Measurements from ENCODE around the gene LAMA3. TPM values are rescaled to one million over a fixed set of nuclear protein-coding genes. Genes with fewer than 3 reads are reported as not detected.
A peak's percentile ranks its signal among the peaks of the same experiment; 100 is the strongest.

Gene LAMA3
- total RNA-seq, 1 experiment from 2014 or later, result 9.5 TPM

DNA sequence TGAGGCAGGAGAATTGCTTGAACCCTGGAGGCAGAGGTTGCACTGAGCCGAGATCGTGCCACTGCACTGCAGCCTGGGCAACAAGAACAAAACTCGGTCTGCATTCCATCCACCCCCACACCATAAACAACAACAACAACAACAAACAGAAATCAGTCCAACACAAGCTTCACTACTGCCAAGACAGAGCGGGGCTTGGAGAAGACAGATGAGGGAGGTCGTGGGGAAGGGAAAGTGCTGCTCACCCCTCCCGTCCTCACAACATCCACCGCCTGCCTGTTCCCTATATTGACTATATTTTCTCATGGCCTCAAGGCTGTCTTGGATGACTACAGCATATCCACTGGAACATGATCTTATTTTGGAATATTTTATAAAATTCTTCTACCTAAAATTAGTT is 187.7 kb downstream of the LAMA3 start:
- DNase-seq (ENCODE audit: low spot score), result no peak

DNA sequence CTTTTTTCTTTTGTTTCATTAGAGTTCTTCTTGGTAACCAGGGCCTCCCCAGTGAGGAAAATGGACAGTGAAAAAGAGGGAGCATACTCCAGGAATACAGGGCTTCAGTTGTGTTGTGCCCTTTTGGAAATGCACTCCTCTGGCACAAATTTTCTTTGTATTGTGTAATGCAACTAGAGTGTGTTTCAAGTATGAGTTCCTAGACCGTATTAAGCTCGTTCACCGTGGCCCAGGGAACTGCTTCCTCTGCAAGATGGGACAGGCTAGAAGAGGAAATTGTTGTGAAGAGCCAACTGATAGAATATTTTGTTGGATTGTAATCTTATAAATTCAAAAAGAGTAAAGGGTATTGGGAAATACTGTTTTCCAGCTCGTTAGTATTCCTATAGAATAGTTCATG is 188.1 kb downstream of the LAMA3 start:
- DNase-seq (ENCODE audit: low spot score), result no peak

DNA sequence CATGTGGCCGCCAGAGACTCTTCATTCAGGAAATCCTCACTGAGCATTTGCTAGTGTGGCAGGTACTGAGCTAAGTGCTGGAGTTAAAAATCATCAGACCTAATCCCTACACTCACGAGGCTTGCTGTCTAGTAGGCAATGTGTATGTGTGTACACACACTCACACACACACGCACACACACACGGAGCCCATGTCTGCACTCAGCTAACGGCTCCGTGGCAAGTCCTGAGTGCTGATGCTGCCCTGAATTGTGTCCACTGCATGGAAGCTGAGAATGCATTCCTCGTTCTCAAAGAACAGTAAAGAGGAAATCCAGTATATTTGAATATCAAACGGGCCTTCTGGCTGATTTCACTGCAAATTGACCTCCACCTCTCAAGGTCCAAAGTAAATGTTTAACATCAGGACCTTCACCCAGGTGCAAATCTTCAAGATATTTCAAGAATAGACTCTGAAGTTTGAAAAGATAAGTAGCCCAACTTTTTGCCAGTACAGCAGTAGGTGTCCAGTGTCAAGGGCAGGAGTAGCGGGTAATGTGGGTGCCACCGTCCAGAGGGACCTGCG is 189.2 kb downstream of the LAMA3 start:
- DNase-seq (ENCODE audit: low spot score), result no peak

DNA sequence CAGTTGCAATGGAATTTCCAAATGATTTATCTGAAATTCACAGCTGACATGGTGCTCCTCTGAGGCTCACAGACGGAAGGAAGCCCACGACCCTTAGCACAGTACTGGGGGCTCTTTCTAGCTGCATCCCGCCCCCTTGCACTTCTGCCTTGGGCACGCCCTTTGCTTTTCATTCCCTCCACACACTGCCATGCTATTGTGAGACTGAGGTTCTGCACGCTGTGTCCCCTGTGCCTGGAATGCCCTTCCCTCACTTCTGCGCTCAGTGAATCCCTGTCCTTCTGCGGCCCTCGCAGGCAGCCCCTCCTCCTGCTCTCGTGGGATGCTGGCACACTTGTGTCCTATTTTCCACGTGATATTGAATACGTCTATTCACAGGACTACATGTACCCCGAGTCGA is 189.9 kb downstream of the LAMA3 start:
- no peak for DNase-seq (ENCODE audit: low spot score)

DNA sequence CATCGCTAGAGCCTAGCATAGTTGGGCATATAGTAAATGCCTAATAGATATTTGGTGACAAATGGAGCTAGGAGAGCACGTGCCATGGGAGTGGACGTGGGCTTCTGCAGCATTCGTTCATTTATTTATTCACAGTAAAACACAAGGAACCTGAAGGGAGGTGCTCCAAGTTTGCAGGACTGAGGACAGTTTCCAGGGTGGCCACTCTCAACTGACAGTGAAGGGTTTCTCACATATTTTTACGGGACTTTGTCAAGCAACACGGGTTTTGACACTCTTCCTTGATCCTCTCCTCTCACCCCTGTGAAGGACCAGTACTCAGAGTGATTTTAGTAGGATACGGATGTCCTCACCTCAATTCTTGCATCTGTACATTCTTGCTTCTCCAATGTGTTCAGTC is 190.3 kb downstream of the LAMA3 start:
- no peak for DNase-seq (ENCODE audit: low spot score)

DNA sequence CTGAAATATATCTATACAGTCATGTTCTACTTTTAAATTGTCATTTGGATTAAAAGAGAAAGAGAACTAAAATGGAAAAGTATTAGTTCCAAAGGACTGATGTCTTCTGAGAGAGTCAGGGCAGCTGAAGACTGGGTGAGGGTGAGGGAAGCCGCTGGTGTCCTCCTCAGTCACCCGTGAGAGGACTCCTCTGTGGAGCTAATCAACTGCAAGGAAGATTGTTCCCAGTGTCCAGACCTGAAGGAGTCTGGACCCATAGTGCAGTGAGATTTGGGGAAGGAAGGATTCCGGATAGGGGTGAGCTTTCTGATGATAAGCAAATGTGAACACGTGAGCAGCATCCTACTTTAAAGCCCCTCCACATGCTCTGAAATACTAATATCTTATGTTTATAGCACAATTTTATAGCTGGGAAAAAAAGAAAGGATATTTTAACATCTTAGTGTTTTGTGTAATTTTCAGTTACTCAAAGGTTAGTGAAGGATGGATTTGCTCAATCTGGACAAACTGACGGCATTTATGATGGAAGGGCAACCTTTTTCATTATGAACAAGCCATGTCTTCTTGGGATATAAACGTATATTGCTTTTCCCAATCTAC is 190.8 kb downstream of the LAMA3 start:
- no peak for DNase-seq (ENCODE audit: low spot score)

DNA sequence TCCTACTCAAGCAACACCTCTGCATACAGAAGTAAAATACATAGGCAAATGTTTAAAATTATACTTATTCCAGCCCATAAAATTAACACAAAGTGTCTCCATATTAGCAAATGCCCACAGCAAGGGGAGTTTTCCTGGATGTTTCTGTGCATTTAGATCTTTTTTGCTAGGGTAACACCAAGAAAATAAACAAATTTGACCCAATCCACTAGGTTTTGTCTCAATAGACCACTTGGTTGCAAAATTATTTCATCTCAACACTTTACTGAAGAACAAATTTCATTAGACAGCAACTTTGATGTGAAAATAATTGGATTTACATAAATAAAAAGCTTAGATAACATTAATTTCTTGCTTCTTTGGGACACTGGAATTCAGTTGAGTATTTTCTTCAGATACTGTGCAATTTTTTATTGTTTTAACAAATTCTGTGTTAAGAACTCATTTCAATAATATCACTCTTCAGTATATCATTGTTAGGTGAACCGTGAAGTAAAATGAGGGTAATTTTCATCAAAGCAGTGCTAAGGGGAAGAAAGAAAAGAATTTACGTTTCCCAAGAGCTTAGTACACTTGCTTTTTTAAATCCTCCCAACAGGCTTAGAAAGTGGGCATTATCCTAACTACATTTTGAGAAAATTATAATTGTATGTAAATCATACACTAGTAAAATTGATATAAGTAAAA is 191.8 kb downstream of the LAMA3 start:
- DNase-seq (ENCODE audit: low spot score), result no peak

DNA sequence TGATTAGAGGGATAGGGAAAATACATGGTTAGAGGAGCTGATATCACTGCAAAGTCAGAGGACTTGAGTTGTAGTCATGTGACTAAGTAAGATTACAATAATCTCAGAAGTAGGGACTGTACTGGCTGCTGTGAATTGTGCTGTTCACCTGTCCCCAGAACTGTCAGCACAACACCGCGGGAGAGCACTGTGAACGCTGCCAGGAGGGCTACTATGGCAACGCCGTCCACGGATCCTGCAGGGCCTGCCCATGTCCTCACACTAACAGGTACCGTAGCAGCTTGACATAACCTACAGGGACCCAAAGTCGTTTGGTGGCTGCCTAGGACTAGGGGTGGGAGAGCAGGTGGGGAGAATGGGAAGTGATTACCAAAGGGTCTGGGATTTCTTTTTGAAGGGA is 192.5 kb downstream of the LAMA3 start:
- DNase-seq (ENCODE audit: low spot score), result no peak

DNA sequence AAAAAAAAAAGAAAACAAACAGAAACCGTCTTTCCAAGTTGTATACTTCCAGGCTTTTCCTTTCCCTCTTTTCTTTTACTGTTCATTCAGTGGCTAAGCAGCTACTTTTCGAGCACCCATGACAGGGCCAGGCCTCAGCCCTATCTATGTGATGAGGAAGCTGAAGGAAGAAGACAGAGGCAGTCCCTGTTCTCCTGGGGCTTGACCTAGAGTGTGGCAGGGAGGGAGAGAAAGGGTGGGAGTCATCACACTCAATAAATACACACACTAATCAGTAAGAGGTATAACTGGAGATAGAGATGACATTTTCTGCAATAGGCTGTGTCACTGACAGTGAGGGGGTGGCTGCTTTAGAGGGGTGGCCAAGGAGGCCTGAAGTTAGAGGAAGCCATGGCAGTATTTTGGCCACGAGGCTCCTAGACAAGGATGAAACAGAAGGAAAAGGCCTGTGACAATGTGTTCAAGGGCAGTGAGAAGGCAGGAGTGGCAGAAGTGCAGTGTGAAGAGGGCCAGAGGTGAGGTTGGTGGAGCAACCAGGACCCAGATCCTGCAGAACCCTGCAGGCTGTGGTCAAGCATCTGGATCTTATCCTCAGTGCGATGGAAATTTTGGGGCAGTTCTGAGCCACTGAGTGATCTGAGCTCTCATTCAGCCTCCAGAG is 193.5 kb downstream of the LAMA3 start:
- DNase-seq (ENCODE audit: low spot score), result no peak

DNA sequence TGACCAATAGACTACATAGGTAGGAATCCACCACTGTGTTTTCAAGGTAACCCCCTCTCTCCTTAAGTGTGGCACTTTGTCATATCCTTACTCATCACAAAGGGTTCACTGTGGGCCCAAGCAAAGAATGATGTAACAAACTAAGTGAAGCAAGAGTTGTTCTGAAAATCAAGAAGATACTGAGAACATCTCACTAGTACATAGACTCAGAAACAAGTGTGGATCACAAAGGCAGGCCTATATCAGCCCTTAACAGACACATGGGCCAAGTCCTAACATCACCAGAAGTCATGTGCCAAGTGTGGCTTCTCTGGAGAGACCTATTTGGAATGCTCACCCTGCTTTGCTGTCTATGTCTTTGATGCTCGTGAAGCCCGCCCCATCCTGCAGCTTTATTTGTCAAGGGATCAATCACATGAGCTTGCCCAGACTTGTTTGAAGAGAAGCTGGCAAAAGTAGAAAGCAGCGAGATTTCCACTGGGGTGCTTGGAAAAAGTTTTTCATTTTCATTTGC is 194.1 kb downstream of the LAMA3 start:
- DNase-seq (ENCODE audit: low spot score), result peak; percentile 47

DNA sequence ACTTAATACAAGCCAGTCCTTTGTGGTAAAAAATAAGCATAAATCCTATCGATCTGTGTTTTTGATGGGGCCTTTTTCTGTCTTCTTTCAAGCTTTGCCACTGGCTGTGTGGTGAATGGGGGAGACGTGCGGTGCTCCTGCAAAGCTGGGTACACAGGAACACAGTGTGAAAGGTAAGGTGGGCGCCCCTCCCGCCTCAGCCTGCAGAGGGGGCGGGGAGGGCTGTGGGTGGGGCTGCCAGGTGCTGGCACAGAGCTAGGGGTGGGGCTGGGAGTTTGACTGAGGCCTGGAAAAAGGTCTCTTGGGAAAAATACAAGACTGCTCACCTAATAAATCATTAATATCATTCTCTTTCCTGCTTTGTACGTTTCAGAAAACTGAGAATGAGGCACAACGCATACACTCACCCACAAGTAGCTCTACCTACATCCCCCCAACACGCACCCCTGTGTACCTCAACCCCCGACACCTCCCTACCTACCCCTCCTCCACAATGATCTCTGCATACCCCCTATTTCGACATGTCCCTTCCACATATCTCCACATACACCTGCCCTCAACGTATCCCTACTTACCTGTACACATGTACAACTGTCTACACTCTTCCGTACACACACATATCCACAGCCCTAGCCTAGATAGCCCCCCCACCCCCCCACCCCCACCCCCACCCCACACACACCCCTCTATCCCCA is 195.6 kb downstream of the LAMA3 start:
- peak; percentile 36 for DNase-seq (ENCODE audit: low spot score)

DNA sequence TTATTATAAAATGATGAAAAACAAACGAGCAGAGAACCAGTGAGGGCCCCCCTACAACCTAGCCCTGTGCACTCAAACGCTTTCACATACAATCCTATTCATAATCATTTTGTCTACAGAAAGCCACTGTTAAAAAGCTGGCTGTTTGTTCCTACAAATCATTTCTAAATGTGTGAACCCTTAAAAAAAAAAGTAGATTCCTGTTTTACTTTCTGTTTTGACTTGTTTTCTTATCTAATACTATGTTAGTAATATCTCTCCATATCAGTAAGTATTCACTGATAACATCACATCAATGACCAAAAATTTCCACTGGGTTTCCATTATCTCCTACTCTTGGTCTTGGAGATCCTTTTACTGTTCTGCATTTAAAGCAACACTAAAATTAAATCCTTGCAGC is 196.5 kb downstream of the LAMA3 start:
- no peak for DNase-seq (ENCODE audit: low spot score)

DNA sequence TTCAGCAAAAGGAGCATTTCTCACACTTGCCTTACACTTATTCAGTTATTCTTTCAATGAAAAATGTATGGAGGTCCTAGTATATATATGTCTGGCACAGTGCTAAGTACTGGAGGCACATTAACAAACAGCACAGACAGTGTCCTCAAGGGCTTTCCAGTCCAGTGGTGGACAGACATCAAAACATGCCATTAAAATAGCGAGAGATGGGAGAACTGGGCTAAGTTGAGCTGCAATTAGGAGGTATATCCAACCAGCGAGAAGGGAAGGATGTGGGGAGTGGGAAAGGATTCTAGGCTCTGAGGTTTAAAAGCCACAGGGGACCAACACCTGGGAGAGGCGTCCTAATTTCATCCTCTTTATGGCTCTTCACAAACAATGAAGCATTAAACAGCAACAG is 197.8 kb downstream of the LAMA3 start:
- DNase-seq (ENCODE audit: low spot score), result no peak

DNA sequence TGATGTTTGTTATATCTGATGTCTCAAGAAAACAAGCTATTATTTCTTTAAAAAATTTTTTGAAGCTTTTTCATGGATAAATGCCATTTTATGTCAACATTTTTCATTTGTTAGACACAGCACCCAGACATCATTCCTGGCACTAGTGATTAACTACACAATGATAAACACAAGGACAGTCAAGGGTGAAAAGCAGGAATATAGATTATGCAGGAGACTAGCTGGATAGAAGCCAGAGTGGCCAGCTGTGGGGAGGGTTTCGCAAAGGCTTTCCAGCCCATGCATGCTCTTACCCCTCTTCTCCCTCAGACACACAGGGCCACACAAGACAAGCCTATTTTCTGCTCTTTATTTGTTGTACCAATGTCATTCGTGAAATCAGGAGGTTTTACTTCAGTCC is 198.2 kb downstream of the LAMA3 start:
- DNase-seq (ENCODE audit: low spot score), result no peak

DNA sequence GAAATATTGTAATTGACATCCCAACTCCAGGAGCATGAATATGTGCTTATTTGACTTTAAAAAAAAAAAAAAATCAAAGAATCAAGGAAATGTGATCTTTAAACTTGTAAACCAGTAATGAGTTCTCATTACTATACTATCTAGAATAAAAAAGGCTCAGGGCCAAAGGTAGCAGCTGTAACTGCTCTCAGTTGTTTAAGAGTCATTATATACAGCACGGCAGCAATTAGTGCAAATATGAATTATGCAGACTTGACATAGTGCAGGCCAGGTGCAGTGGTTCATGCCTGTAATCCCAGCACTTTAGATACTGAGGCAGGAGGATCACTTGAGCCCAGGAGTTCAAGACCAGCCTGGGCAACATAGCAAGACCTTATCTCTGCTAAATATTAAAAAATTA is 199.6 kb downstream of the LAMA3 start:
- no peak for DNase-seq (ENCODE audit: low spot score)

DNA sequence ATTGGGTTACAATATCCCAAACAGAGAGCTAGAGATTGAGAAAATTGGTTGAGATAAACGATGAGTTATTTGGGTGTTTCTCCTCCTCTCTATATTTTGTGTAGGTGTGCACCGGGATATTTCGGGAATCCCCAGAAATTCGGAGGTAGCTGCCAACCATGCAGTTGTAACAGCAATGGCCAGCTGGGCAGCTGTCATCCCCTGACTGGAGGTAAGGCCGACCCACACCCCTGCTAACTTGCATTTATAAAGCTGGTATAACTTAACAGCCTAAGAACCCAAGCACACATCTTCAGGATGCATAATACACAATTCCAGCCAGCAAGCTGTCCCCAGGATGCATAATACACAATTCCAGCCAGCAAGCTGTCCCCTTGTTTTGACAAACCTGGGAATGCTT is 200.7 kb downstream of the LAMA3 start:
- DNase-seq (ENCODE audit: low spot score), result no peak

DNA sequence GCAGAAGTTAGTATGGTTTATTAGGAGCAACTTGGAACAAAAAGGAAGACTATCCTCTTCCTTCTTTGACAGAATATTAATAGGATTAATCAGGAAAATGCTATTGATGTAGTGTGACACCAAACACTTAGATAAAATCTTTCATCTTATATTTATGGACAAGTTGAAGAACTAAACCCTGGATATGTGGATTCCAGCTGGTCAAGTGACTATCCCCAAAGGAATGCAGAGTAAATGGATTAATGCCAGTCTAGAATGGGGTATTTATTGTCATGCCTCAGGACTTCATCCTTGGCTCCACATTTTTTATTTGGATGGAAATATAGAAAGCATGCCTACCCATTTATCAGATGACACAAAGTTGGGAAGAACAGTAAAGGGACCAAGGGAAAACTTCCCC is 201.3 kb downstream of the LAMA3 start:
- DNase-seq (ENCODE audit: low spot score), result no peak

DNA sequence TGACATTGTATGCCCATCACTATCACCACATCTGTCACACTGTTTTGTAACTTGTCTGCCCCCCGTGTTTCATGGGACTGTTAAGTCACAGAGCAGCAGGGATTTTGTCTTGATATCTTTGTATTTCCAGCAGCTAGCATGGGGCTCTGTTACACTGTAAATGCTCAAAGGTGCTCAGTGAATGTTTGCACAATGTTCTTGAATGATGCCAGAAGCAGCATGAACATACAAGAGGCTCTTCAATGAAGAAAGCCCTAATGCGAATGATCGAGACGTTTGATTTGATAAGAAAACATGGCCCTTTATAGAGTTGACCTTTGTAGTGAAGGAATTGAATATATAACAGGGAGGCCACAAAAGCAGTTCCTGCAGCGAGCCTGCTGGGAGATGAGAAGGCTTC is 204.4 kb downstream of the LAMA3 start:
- DNase-seq (ENCODE audit: low spot score), result no peak

DNA sequence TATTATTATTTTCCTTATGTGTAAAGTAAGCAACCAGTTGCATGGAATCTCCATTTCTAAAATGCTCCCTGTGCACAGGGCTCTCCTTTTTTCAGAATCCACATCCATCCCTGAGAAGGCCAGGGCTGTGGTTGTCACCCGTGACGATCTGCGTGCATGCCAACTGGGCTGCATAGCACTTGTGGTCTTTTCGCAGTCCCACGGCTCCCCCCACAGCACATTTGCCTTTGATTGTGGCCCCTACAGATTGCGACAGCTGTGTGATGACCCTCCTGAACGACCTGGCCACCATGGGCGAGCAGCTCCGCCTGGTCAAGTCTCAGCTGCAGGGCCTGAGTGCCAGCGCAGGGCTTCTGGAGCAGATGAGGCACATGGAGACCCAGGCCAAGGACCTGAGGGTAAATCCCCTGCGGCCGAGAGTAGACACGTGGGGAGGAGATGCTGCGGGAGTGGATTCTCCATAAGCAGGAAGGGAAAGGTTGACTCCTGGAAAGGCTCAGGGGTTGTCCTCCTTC is 205.5 kb downstream of the LAMA3 start:
- DNase-seq (ENCODE audit: low spot score), result no peak

DNA sequence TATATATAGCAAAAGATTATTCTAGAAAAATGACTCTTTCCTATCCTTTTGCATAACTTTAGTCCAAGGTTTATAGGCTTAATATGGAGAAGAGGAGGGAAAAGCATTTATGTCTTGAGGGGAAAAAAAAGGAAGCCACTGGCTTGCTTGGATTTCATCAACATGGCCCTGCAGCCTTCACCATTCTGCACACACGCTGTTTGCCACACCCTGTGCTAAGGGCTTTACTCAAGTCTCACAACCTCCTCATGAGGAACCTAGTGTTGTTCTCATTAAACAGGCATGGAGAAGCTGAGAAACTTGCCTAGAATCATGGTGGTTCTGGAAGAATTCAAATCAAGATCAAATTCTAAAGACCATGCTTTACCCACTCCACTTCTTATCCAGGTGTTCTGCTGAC is 208.0 kb downstream of the LAMA3 start:
- DNase-seq (ENCODE audit: low spot score), result no peak

DNA sequence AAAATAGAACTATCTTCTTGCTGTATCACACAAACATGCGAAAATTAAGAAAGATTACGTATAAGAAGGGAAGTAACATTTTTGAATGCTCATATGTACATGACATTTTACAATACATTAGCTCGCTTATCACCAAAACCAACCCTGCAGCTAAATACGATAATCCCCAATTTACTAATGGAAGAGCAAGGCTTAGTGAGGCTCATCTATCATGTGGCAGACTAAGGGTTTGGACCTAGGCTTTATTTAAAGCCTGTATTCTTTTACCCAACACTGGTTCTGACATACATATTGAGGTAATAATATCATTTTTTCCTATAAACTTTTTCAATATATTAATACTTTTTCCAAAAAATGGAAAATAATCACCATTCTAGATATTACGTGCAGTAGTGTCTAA is 208.5 kb downstream of the LAMA3 start:
- no peak for DNase-seq (ENCODE audit: low spot score)

DNA sequence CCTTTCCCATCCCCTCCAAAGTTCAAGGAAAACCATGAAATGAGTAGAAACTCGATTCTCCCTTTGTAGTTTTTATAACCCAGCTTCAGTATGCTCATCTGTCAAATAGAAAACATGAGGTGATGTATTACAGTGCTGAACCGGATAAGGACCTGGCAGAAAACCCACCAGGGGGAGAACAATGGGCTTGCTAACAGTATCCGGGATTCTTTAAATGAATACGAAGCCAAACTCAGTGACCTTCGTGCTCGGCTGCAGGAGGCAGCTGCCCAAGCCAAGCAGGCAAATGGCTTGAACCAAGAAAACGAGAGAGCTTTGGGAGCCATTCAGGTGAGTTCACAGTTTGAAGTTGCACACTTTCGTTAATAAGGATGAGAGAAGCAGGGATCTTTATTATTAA is 211.7 kb downstream of the LAMA3 start:
- no peak for DNase-seq (ENCODE audit: low spot score)
